A549 (cell line): ENCODE measurements around the gene C1QTNF3. TPM values are rescaled to one million over a fixed set of nuclear protein-coding genes. Genes with fewer than 3 reads are reported as not detected.

Experiments
- ATAC-seq, 2 experiments: fragments of 200-7000 bp in 1 of 2; fragments of >200 bp in 1 of 2; cut with Nextera tagmentation in 1 of 2; cut with Tn5 transposase in 1 of 2; 3 replicates each; pipeline versions ENCODE4 v1.8.0 to v1.9.1; 2018 to 2020; ENCODE audit warnings: mild to moderate bottlenecking in 1 of 2, moderate library complexity in 1 of 2
- CTCF ChIA-PET: fragments of 300-600 bp; sonication (Branson Sonifier 250); formaldehyde crosslinking; extraction: SDS; loops from one replicate; lab custom pipeline; 2021; ENCODE audit warnings: antibody characterized with exemption, inconsistent platforms; lab: Yijun Ruan, JAX
- POLR2A ChIA-PET: fragments of 350-600 bp; formaldehyde crosslinking; extraction: SDS; loops from one replicate; lab custom pipeline; 2021; ENCODE audit warnings: antibody characterized with exemption, inconsistent platforms; lab: Yijun Ruan, JAX
- DNase-seq, 2 experiments: peaks; one replicate each; pipeline versions ENCODE4 v3.0.0 to v3.0.0-alpha.2; 2011 to 2016; ENCODE audit warnings: low read depth in 1 of 2, low spot score in 1 of 2
- FAIRE-seq: peaks from 2 replicates; lab custom pipeline; 2011; peaks lifted over from hg19 to GRCh38; lab: Jason Lieb, UNC
- H3K27ac ChIP-seq, 2 experiments: fragments of >200 bp; sonication (Bioruptor Twin); formaldehyde crosslinking; 3 replicates each; pipeline ENCODE4 v1.5.1; 2016 to 2017
- H3K4me1 ChIP-seq: fragments of >200 bp; sonication (Bioruptor Twin); formaldehyde crosslinking; 3 replicates; pipeline ENCODE4 v1.6.1; 2016
- H3K4me2 ChIP-seq: fragments of >200 bp; sonication (Bioruptor Twin); formaldehyde crosslinking; 3 replicates; pipeline ENCODE4 v1.6.1; 2016
- H3K4me3 ChIP-seq: fragments of >200 bp; sonication (Bioruptor Twin); formaldehyde crosslinking; 3 replicates; pipeline ENCODE4 v1.5.1; 2016
- H3K9me3 ChIP-seq: fragments of >200 bp; sonication (Bioruptor Twin); formaldehyde crosslinking; 3 replicates; pipeline ENCODE4 v1.6.1; 2016
- CBX8 ChIP-seq: fragments of 200-600 bp; sonication (generic); IDR thresholded peaks from 2 replicates; pipeline ENCODE4 v1.6.1; 2016
- CEBPB ChIP-seq, 2 experiments: fragments of >200 bp in 1 of 2; sonication (Bioruptor Twin) in 1 of 2; formaldehyde crosslinking in 1 of 2; IDR thresholded peaks; 2 replicates each; pipeline ENCODE4 v1.6.1; 2012 to 2016
- CHD2 ChIP-seq: fragments of 150-350 bp; IDR thresholded peaks from 2 replicates; pipeline ENCODE4 v1.6.1; 2014; ENCODE audit warnings: low read length; ENCODE audit not compliant: partially characterized antibody
- CHD4 ChIP-seq: fragments of 200-600 bp; sonication (generic); IDR thresholded peaks from 2 replicates; pipeline ENCODE4 v1.6.1; 2016; ENCODE audit warnings: antibody characterized with exemption, mild to moderate bottlenecking, borderline replicate concordance
- CTCF ChIP-seq: fragments of >200 bp; sonication (Bioruptor Twin); formaldehyde crosslinking; IDR thresholded peaks from 3 replicates; pipeline ENCODE4 v1.5.1; 2016
- EHMT2 ChIP-seq: fragments of 200-600 bp; sonication (generic); IDR thresholded peaks from 2 replicates; pipeline ENCODE4 v1.6.1; 2016; ENCODE audit warnings: antibody characterized with exemption, low read depth, mild to moderate bottlenecking, moderate library complexity
- ELK1 ChIP-seq: fragments of 150-350 bp; IDR thresholded peaks from 2 replicates; pipeline ENCODE4 v1.6.1; 2014; ENCODE audit warnings: low read depth, mild to moderate bottlenecking, low read length
- ESRRA ChIP-seq: fragments of 150-350 bp; IDR thresholded peaks from 2 replicates; pipeline ENCODE4 v1.6.1; 2014; ENCODE audit warnings: mild to moderate bottlenecking, low read length, borderline replicate concordance
- FOXS1 ChIP-seq: fragments of 250-450 bp; sonication (Bioruptor Pico); IDR thresholded peaks from 2 replicates; pipeline ENCODE4 v1.5.0; 2020; ENCODE audit warnings: mild to moderate bottlenecking, moderate library complexity
- HMGXB4 ChIP-seq: fragments of 250-450 bp; sonication (Bioruptor Pico); IDR thresholded peaks from 2 replicates; pipeline ENCODE4 v1.5.0; 2021; ENCODE audit warnings: mild to moderate bottlenecking, moderate library complexity, borderline replicate concordance
- HOXB13 ChIP-seq: fragments of 250-450 bp; sonication (Bioruptor Pico); IDR thresholded peaks from 2 replicates; pipeline ENCODE4 v1.5.0; 2020; ENCODE audit warnings: low read depth, mild to moderate bottlenecking, moderate library complexity
- MAFK ChIP-seq: fragments of 450-650 bp; IDR thresholded peaks from 2 replicates; pipeline ENCODE4 v1.6.1; 2014; ENCODE audit not compliant: partially characterized antibody
- PHF8 ChIP-seq: fragments of 200-600 bp; sonication (generic); IDR thresholded peaks from 2 replicates; pipeline ENCODE4 v1.6.1; 2016; ENCODE audit warnings: low read depth, mild to moderate bottlenecking, antibody characterized with exemption, moderate library complexity, borderline replicate concordance
- REST ChIP-seq: fragments of 200-600 bp; sonication (generic); IDR thresholded peaks from 2 replicates; pipeline ENCODE4 v1.6.1; 2016; ENCODE audit warnings: antibody characterized with exemption, mild to moderate bottlenecking, moderate library complexity
- ZC3H11A ChIP-seq: fragments of 450-650 bp; IDR thresholded peaks from 2 replicates; pipeline ENCODE4 v1.6.1; 2014; ENCODE audit warnings: antibody characterized with exemption, mild to moderate bottlenecking
- ZSCAN20 ChIP-seq: fragments of 250-450 bp; sonication (Bioruptor Pico); IDR thresholded peaks from 2 replicates; pipeline ENCODE4 v1.8.0; 2022; ENCODE audit warnings: mild to moderate bottlenecking, moderate library complexity
- WGBS: methylation state at CpG from one replicate; pipeline ENCODE4 v1.1.6; 2017; ENCODE audit errors: missing lambda C conversion rate; 5-methylcytosine and 5-hydroxymethylcytosine counted together
- polyA plus RNA-seq, 4 experiments: library from polyadenylated mRNA; depleted of rRNA in 3 of 4; stranded (reverse); fragments of >200 nt; fragmentation: RNase III in 1 of 4; extraction: RNeasy Plus Mini Kit Qiagen cat#74134 plus additional on column Dnase treatment in 1 of 4; gene quantifications; 2 replicates in 3 of 4; 3 replicates in 1 of 4; pipeline ENCODE4 v1.2.3, GENCODE V29; 2011 to 2017
- TF ChIP-seq, protein P1 (sequence below): fragments of >200 bp; sonication (Bioruptor Twin); formaldehyde crosslinking; IDR thresholded peaks from 3 replicates; pipeline ENCODE4 v1.6.1; 2016

C1QTNF3 gene
- polyA plus RNA-seq, 2 of the 4 experiments (the other 2 are of a cell fraction): 0.26 to 1.4 TPM

DNA sequence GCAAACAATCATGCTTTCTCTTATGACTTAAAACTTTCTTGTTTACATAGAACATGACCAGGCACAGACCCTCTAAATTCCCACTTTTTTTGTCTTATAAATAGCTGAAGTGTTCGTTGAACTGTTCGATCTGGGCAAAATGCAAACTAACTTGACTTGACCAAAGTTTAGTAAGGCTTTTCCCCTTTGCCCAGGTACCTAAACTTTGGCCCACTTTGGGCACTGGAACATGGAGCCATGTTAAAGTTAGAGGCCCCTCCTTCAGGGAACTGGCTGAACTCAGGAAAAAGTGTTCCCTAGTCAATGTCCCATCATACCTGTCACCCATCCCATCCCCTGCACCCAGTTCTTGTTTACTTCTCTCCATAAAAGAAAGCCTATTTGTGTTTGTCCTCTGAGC lies 25.8 kb downstream of the C1QTNF3 start:
- no peak overlapping the region for H3K4me2 ChIP-seq
- WGBS: 61% methylated on average over 2 of the region's 2 CpGs
- DNase-seq (no peak), FAIRE-seq (no peak), ATAC-seq (no peak)
- no peaks in the 10 kb centered on the region for H3K9me3 ChIP-seq
- no peak for TF ChIP-seq ZSCAN20 (CRISPR knock-in tag)
- TF ChIP-seq CBX8: no peak
- no peak for TF ChIP-seq MAFK
- no peak for TF ChIP-seq ZC3H11A
- no peak for TF ChIP-seq EHMT2
- no peak for TF ChIP-seq CHD2
- TF ChIP-seq HMGXB4: no peak
- no peak for TF ChIP-seq REST
- no peak for TF ChIP-seq HOXB13 (CRISPR knock-in tag)
- TF ChIP-seq CEBPB (IDR thresholded peaks at IDR 0.05): no peak
- no peak for TF ChIP-seq PHF8
- no peak for TF ChIP-seq CTCF
- TF ChIP-seq, protein P1, sequence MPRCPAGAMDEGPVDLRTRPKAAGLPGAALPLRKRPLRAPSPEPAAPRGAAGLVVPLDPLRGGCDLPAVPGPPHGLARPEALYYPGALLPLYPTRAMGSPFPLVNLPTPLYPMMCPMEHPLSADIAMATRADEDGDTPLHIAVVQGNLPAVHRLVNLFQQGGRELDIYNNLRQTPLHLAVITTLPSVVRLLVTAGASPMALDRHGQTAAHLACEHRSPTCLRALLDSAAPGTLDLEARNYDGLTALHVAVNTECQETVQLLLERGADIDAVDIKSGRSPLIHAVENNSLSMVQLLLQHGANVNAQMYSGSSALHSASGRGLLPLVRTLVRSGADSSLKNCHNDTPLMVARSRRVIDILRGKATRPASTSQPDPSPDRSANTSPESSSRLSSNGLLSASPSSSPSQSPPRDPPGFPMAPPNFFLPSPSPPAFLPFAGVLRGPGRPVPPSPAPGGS: no peak
- no peak for TF ChIP-seq ESRRA
- TF ChIP-seq FOXS1 (CRISPR knock-in tag): no peak
- no peak for TF ChIP-seq CHD4
- CTCF ChIA-PET: interaction anchor here (1.2 kb wide), 1 partner anchor 47 kb away, joined by 3 read pairs; no protein-coding TSS in a partner anchor
- POLR2A ChIA-PET: interaction anchor here (0.6 kb wide), 1 partner anchor 9 kb away, joined by 3 read pairs; the partner anchor contains the start of gene AMACR
- no peak overlapping the region for H3K27ac ChIP-seq
- no peaks in the 10 kb centered on the region for H3K4me1 ChIP-seq
- H3K4me3 ChIP-seq: no peak overlapping the region

- no peak overlapping the region for H3K4me2 ChIP-seq
- no peak overlapping the region for H3K4me3 ChIP-seq
- FAIRE-seq: no peak
- H3K9me3 ChIP-seq: no peaks in the 10 kb centered on the region
- no peak for ATAC-seq
- H3K27ac ChIP-seq: no peak overlapping the region
- no peaks in the 10 kb centered on the region for H3K4me1 ChIP-seq
- CTCF ChIA-PET: interaction anchor here (0.6 kb wide), 1 partner anchor 158 kb away, joined by 3 read pairs; no protein-coding TSS in a partner anchor
- TF ChIP-seq MAFK (peak; percentile 90), ELK1 (no peak)
- no peak for DNase-seq
- WGBS: 77% methylated on average over 2 of the region's 2 CpGs
- POLR2A ChIA-PET: interaction anchor here (0.6 kb wide), 1 partner anchor 9 kb away, joined by 3 read pairs; the partner anchor contains the start of gene AMACR
These were observed 26.3 kb downstream of the C1QTNF3 start for GRCh38 chr5:34016750-34017149.
